AG10803 (cell line): ENCODE results near the gene PRSS35.
"Not testable (repeated sequence)": the region's sequence is repeated elsewhere in the genome, so short reads cannot be mapped to it uniquely, and the experiment has no call there.

Experiments used
- DNase-seq: peaks from one replicate; pipeline ENCODE4 v3.0.0; 2010; ENCODE audit warnings: low read depth
- H3K4me3 ChIP-seq: 2 replicates; pipeline ENCODE4 v1.5.1; 2011; ENCODE audit warnings: mild to moderate bottlenecking, low read length, control low read depth
- CTCF ChIP-seq: conservative IDR thresholded peaks from 2 replicates; pipeline ENCODE4 v1.5.1; 2011; ENCODE audit warnings: mild to moderate bottlenecking, low read length, control low read depth, inconsistent platforms

PRSS35 gene

GRCh38 chr6:83556871-83557270 is 44.5 kb downstream of the PRSS35 start:
- no peak overlapping the region for H3K4me3 ChIP-seq
- TF ChIP-seq CTCF = no peak
- DNase-seq = no peak

DNA sequence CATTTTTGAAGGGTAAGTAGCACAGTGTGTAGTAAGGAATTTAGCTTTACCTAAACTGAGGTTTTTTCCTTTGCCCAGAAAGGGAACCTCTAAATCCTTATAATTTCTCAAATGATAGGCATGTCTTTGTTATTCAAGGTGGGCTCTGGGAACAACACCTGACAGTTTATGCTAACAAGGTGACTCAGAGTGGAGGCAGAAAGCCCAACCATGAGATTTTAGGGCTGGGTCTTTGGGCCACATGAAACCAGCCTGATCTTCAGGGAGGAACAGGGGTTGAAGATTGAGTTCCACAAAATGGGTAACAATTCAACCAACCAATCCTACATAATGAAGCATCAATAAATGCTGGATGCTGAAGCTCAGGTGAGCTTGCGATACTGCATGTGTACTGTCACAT is 46.6 kb downstream of the PRSS35 start:
- TF ChIP-seq CTCF = no peak
- H3K4me3 ChIP-seq = no peak overlapping the region

DNA sequence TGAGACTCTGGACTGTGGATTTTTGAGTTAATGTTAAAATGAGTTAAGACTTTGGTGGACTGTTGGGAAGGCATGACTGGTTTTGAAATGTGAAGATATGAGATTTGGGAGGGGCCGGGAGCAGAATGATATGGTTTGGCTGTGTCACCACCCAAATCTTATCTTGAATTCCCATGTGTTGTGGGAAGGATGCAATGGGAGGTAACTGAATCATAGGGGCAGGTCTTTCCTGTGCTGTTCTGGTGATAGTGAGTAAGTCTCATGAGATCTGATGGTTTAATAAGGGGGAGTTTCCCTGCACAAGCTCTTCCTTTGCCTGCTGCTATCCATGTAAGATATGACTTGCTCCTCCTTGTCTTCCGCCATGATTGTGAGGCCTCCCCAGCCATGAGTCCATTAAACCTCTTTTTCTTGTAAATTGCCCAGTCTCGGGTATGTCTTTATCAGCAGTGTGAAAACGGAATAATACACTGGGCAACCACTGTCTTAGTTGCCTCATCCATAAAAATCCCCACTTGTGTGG is 59.4 kb downstream of the PRSS35 start:
- H3K4me3 ChIP-seq, DNase-seq: not testable (repeated sequence)

More for the DNA sequence above, 46.6 kb downstream of the PRSS35 start:
- DNase-seq = no peak

- TF ChIP-seq CTCF = no peak
Measured at GRCh38 chr6:83574783-83575182, 62.4 kb downstream of the PRSS35 start.

More at GRCh38 chr6:83574783-83575182, 62.4 kb downstream of the PRSS35 start:
- no peak for DNase-seq
- no peak overlapping the region for H3K4me3 ChIP-seq
